K562 (cell line): ENCODE data around the gene MED13L. TPM values are rescaled to one million over a fixed set of nuclear protein-coding genes. Genes with fewer than 3 reads are reported as not detected.

ENCODE experiments used
- ATAC-seq: fragments of 200-7000 bp; cut with Tn5 transposase; 3 replicates; pipeline ENCODE4 v1.9.1; 2020; ENCODE audit warnings: moderate library complexity
- BruUV-seq: library from RNA; stranded (reverse); fragments of 400-500 nt; replicated peaks from 2 replicates; lab custom pipeline; 2021; lab: Mats Ljungman, UMichigan
- CTCF ChIA-PET: fragments of 300-600 bp; formaldehyde crosslinking; extraction: SDS; loops from one replicate; lab custom pipeline; 2021; ENCODE audit warnings: low intra/inter-chr PET ratio; lab: Yijun Ruan, JAX
- POLR2A ChIA-PET: fragments of 300-600, 350-650 bp; sonication (Branson Sonifier 250); formaldehyde crosslinking; extraction: SDS; loops from one replicate; lab custom pipeline; 2021; ENCODE audit warnings: antibody characterized with exemption, inconsistent platforms; lab: Yijun Ruan, JAX
- DNase-seq, 4 experiments: peaks; one replicate each; pipeline versions ENCODE4 v3.0.0 to v3.0.0-alpha.2; 2011 to 2018; ENCODE audit warnings: low spot score in 3 of 4, mixed read lengths in 3 of 4; ENCODE audit errors: extremely low read depth in 1 of 4
- FAIRE-seq: peaks from 2 replicates; lab custom pipeline; 2011; peaks lifted over from hg19 to GRCh38; lab: Jason Lieb, UNC
- H2AFZ ChIP-seq: 2 replicates; pipeline ENCODE4 v1.6.0; 2011; ENCODE audit warnings: low read depth, low read length, control low read depth, inconsistent platforms
- H3K27ac ChIP-seq: fragments of 200-600 bp; 3 replicates; pipeline ENCODE4 v1.8.0; 2011; ENCODE audit warnings: low read depth, mild to moderate bottlenecking, control low read depth, inconsistent platforms, low read length, moderate library complexity, mixed read lengths; ENCODE audit errors: extremely low read depth
- H3K27me3 ChIP-seq, 2 experiments: fragments of 300-600 bp in 1 of 2; 2 replicates in 1 of 2; 3 replicates in 1 of 2; pipeline versions ENCODE4 v1.6.0 to v1.8.0; 2011; ENCODE audit warnings: inconsistent platforms in 2 of 2, low read length in 2 of 2, mild to moderate bottlenecking in 1 of 2, mixed read lengths in 1 of 2, moderate library complexity in 1 of 2; ENCODE audit not compliant: control insufficient read depth in 2 of 2, insufficient read depth in 2 of 2
- H3K36me3 ChIP-seq: fragments of 300-600 bp; 3 replicates; pipeline ENCODE4 v1.8.0; 2011; ENCODE audit warnings: mild to moderate bottlenecking, low read length, inconsistent platforms; ENCODE audit not compliant: control insufficient read depth, insufficient read depth
- H3K4me1 ChIP-seq, 2 experiments: fragments of 200-600 bp in 1 of 2; replicated peaks in 1 of 2; 2 replicates in 1 of 2; 3 replicates in 1 of 2; pipeline versions ENCODE4 v1.5.1 to v1.8.0; 2011; ENCODE audit warnings: inconsistent platforms in 2 of 2, low read length in 2 of 2, mild to moderate bottlenecking in 1 of 2, mixed read lengths in 1 of 2, moderate library complexity in 1 of 2; ENCODE audit not compliant: control insufficient read depth in 2 of 2, insufficient read depth in 2 of 2
- H3K4me2 ChIP-seq: 2 replicates; pipeline ENCODE4 v1.6.1; 2011; ENCODE audit warnings: low read length, control low read depth, inconsistent platforms, mixed read lengths; ENCODE audit not compliant: insufficient read depth
- H3K4me3 ChIP-seq: fragments of 200-600 bp; sonication (generic), shearing (Covaris generic); 2 replicates; pipeline ENCODE4 v1.5.1; 2016; ENCODE audit warnings: control low read depth, inconsistent platforms
- H3K79me2 ChIP-seq: fragments of 200-600 bp; 3 replicates; pipeline ENCODE4 v1.8.0; 2011; ENCODE audit warnings: low read length, inconsistent platforms; ENCODE audit not compliant: control insufficient read depth, insufficient read depth
- H3K9ac ChIP-seq, 2 experiments: 2 replicates each; pipeline versions ENCODE4 v1.6.0 to v1.6.1; 2011; ENCODE audit warnings: low read depth in 2 of 2, low read length in 2 of 2, control low read depth in 1 of 2, inconsistent platforms in 1 of 2, mild to moderate bottlenecking in 1 of 2, mixed read lengths in 1 of 2; ENCODE audit not compliant: insufficient read depth in 1 of 2
- H3K9me1 ChIP-seq: one replicate; pipeline ENCODE4 v1.6.0; 2011; ENCODE audit warnings: inconsistent platforms, mild to moderate bottlenecking, low read length, moderate library complexity; ENCODE audit not compliant: control insufficient read depth, insufficient read depth
- H3K9me3 ChIP-seq: replicated peaks from 2 replicates; pipeline ENCODE4 v1.5.1; 2011; ENCODE audit warnings: low read depth, low read length, inconsistent platforms; ENCODE audit not compliant: control insufficient read depth, insufficient read depth
- H4K20me1 ChIP-seq: replicated peaks from 2 replicates; pipeline ENCODE4 v1.6.1; 2011; ENCODE audit warnings: low read length, inconsistent platforms, mixed read lengths; ENCODE audit not compliant: control insufficient read depth, insufficient read depth
- BRCA1 ChIP-seq, 2 experiments: fragments of 450-650 bp in 1 of 2; sonication (generic) in 1 of 2; formaldehyde crosslinking in 1 of 2; IDR thresholded peaks; 2 replicates each; pipeline versions ENCODE4 v1.5.0 to v1.6.1; 2017 to 2020; ENCODE audit warnings: mild to moderate bottlenecking in 1 of 2, missing genetic modification reagents in 1 of 2
- DDX20 ChIP-seq: fragments of 450-650 bp; IDR thresholded peaks from 2 replicates; pipeline ENCODE4 v1.6.1; 2016; ENCODE audit warnings: missing genetic modification characterization, low read depth, mild to moderate bottlenecking, missing compliant biosample characterization, moderate library complexity
- E2F4 ChIP-seq: sonication (generic); formaldehyde crosslinking; IDR thresholded peaks from 2 replicates; pipeline ENCODE4 v1.8.0; 2022; ENCODE audit warnings: mild to moderate bottlenecking, low read depth, missing genetic modification reagents
- MCM2 ChIP-seq: fragments of 450-650 bp; IDR thresholded peaks from 2 replicates; pipeline ENCODE4 v1.6.1; 2017; ENCODE audit warnings: low read depth, mild to moderate bottlenecking
- MIER1 ChIP-seq: fragments of 450-650 bp; IDR thresholded peaks from 2 replicates; pipeline ENCODE4 v1.6.1; 2016; ENCODE audit warnings: antibody characterized with exemption, mild to moderate bottlenecking, low read depth
- TRIM25 ChIP-seq: fragments of 450-650 bp; IDR thresholded peaks from 2 replicates; pipeline ENCODE4 v1.7.0; 2016; ENCODE audit warnings: borderline replicate concordance
- ZNF165 ChIP-seq: fragments of 250-450 bp; sonication (Bioruptor Pico); IDR thresholded peaks from 2 replicates; pipeline ENCODE4 v1.4.0; 2020; ENCODE audit warnings: borderline replicate concordance
- WGBS: fragments of 100-300 bp; shearing (Covaris generic); methylation state at CpG from one replicate; pipeline ENCODE4 v1.1.6; 2016; ENCODE audit warnings: low coverage, mixed read lengths; ENCODE audit not compliant: insufficient coverage; ENCODE audit errors: missing lambda C conversion rate; 5-methylcytosine and 5-hydroxymethylcytosine counted together
- in situ Hi-C: fragments of 300-500 bp; cut with MboI; formaldehyde crosslinking; loops from 4 replicates; pipeline ENCODE4 v1.15.0; 2018; ENCODE audit warnings: inconsistent platforms, mixed read lengths
- intact Hi-C: fragments of 100-400 bp; cut with micrococcal nuclease; formaldehyde crosslinking; loops from 2 replicates; pipeline ENCODE4 v1.14.2; 2022
- polyA plus RNA-seq, 8 experiments: library from polyadenylated mRNA; depleted of rRNA in 4 of 8; stranded (reverse) in 5 of 8; unstranded in 3 of 8; fragments of >200 nt; fragmentation: Nextera tagmentation in 2 of 8; fragmentation: Illumina TruSeq in 1 of 8; extraction: Ambion mirVana in 2 of 8; extraction: Trizol in 1 of 8; gene quantifications; 2 replicates each; pipeline versions ENCODE4 v1.2.1 to v1.2.3, GENCODE V29; 2011 to 2014; ENCODE audit warnings: inconsistent platforms in 1 of 8, missing spikeins in 1 of 8
- total RNA-seq, 7 experiments: library from RNA; depleted of rRNA in 6 of 7; stranded (reverse); fragments of >200 nt in 6 of 7; fragmentation: Illumina TruSeq in 2 of 7; extraction: Trizol in 2 of 7; gene quantifications; 2 replicates each; pipeline versions ENCODE4 v1.2.1 to v1.2.3, GENCODE V29; 2011 to 2021; ENCODE audit warnings: low replicate concordance in 1 of 7
- TF ChIP-seq, protein P1 (sequence below): fragments of 450-650 bp; formaldehyde crosslinking; IDR thresholded peaks from 2 replicates; pipeline ENCODE4 v1.4.0; 2022; ENCODE audit warnings: missing genetic modification characterization
- TF ChIP-seq, protein P2 (sequence below), 2 experiments: fragments of 450-650 bp; IDR thresholded peaks; 2 replicates each; pipeline ENCODE4 v1.6.1; 2016; ENCODE audit warnings: mild to moderate bottlenecking in 2 of 2, borderline replicate concordance in 1 of 2, low read depth in 1 of 2, moderate library complexity in 1 of 2

The MED13L gene
- total and polyA plus RNA-seq, 9 of the 15 experiments (the other 6 are each of a cell fraction or from before 2014, with no cell fraction given): 13.4 to 90.3 (median 36.9) TPM

DNA sequence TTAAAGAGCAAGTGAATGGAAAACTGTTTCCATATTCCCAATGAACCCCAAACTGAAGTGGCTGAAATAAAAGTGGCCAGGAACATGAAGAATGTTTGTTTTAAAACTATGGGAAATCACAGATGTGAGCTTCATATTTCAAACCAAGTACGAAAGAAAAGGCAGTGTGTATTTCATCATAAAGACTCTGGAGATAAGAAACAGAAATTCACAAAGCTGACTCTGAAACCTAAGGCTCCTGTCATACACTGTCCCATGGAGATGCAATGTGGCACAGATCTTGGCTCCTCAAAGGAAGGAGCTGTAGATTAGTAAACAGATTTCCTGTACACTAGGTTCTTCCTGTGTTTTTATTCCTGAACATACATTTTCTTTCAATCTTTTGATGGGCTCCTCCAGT lies 304.4 kb downstream of the MED13L start:
- in situ Hi-C loops (loop anchor here (25.0 kb wide), 1 partner anchor 1164 kb away; no protein-coding TSS in a partner anchor), intact Hi-C loops (no loop called here)
- peaks cover 86% of the 10 kb centered on the region for H3K36me3 ChIP-seq
- H3K9ac ChIP-seq: no peak overlapping the region
- no peak for FAIRE-seq
- no peak overlapping the region for H2AFZ ChIP-seq
- ATAC-seq: no peak
- no peak overlapping the region for H3K27ac ChIP-seq
- H3K4me3 ChIP-seq: no peak overlapping the region
- no peak for DNase-seq
- 82% methylated on average over 1 of the region's 1 CpG for WGBS
- ChIA-PET POLR2A (interaction anchor here (0.8 to 0.9 kb wide), 2 partner anchors 10 to 16 kb away, joined by 3 read pairs; no protein-coding TSS in a partner anchor), CTCF (no interaction called here)
- no peaks in the 10 kb centered on the region for H3K79me2 ChIP-seq
- H3K27me3 ChIP-seq: no peaks in the 10 kb centered on the region
- no peak overlapping the region for H3K4me2 ChIP-seq
- H4K20me1 ChIP-seq: no peaks in the 10 kb centered on the region
- no peak for TF ChIP-seq MIER1
- TF ChIP-seq, protein P1, sequence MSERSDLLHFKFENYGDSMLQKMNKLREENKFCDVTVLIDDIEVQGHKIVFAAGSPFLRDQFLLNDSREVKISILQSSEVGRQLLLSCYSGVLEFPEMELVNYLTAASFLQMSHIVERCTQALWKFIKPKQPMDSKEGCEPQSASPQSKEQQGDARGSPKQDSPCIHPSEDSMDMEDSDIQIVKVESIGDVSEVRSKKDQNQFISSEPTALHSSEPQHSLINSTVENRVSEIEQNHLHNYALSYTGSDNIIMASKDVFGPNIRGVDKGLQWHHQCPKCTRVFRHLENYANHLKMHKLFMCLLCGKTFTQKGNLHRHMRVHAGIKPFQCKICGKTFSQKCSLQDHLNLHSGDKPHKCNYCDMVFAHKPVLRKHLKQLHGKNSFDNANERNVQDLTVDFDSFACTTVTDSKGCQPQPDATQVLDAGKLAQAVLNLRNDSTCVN (CRISPR knock-in tag): no peak
- TF ChIP-seq MCM2: no peak
- TF ChIP-seq, protein P2, sequence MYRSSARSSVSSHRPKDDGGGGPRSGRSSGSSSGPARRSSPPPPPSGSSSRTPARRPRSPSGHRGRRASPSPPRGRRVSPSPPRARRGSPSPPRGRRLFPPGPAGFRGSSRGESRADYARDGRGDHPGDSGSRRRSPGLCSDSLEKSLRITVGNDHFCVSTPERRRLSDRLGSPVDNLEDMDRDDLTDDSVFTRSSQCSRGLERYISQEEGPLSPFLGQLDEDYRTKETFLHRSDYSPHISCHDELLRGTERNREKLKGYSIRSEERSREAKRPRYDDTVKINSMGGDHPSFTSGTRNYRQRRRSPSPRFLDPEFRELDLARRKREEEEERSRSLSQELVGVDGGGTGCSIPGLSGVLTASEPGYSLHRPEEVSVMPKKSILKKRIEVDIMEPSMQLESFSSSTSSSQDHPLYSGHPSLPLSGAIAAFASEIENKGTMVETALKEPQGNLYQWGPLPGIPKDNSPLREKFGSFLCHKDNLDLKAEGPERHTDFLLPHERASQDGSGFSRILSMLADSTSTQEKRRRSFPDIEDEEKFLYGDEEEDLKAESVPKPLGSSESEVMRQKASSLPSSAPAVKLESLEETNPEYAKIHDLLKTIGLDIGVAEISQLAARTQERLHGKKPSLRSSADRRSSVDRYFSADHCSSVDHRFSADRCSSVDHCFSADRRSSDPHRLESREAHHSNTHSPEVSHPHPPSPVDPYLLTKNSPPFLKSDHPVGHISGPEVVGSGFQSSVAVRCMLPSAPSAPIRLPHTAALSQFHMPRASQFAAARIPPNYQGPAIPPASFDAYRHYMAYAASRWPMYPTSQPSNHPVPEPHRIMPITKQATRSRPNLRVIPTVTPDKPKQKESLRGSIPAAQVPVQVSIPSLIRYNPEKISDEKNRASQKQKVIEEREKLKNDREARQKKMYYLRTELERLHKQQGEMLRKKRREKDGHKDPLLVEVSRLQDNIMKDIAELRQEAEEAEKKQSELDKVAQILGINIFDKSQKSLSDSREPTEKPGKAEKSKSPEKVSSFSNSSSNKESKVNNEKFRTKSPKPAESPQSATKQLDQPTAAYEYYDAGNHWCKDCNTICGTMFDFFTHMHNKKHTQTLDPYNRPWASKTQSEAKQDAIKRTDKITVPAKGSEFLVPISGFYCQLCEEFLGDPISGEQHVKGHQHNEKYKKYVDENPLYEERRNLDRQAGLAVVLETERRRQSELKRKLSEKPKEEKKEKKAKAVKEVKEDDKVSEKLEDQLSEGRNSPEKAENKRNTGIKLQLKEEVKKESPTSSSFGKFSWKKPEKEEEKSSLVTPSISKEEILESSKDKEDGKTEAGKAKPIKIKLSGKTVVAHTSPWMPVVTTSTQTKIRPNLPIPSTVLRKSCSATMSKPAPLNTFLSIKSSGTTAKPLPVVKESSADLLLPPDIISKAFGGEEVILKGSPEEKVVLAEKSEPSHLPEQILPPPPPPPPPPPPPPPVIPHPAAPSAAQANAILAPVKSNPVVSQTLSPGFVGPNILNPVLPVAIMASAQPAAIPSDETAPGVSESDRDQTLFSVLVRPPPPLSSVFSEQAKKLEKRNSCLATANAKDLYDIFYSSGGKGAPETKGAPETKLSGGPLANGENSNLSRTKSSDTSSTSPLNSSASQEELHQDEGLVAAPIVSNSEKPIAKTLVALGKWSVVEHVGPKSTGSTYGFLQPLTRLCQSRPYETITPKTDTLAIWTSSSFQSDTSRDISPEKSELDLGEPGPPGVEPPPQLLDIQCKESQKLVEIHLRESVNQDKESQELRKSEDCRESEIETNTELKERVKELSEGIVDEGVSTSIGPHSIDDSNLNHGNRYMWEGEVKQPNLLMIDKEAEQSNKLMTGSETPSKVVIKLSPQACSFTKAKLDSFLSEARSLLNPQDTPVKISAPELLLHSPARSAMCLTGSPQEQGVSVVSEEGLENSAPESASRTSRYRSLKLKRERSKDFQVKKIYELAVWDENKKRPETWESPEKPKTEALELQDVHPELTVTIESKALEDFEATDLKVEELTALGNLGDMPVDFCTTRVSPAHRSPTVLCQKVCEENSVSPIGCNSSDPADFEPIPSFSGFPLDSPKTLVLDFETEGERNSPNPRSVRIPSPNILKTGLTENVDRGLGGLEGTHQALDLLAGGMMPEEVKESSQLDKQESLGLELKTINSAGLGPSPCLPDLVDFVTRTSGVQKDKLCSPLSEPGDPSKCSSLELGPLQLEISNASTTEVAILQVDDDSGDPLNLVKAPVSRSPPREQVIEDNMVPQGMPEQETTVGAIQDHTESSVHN (IDR thresholded peaks at IDR 0.05; ENCODE audit: borderline replicate concordance in 1 of 2, low read depth in 1 of 2): no peak
- TF ChIP-seq TRIM25: no peak
- TF ChIP-seq BRCA1 (IDR thresholded peaks at IDR 0.05): no peak
- no peak for TF ChIP-seq BRCA1 (CRISPR knock-in tag; IDR thresholded peaks at IDR 0.05)
- TF ChIP-seq DDX20: no peak
- TF ChIP-seq E2F4 (CRISPR knock-in tag): no peak
- no peak for TF ChIP-seq ZNF165 (CRISPR knock-in tag)
- H3K9me3 ChIP-seq: no peaks in the 10 kb centered on the region
- no TSS peak for BruUV-seq
- H3K4me1 ChIP-seq: no peaks in the 10 kb centered on the region
- no peaks in the 10 kb centered on the region for H3K9me1 ChIP-seq
